GM18517 (cell line): ENCODE results near the gene MPHOSPH9.

Source experiments
- ATAC-seq: cut with Tn5 transposase; IDR thresholded peaks from one replicate; pipeline ENCODE4 v1.9.1; 2021; ENCODE audit warnings: mild to moderate bottlenecking, moderate library complexity; ENCODE audit not compliant: unreplicated experiment

Gene MPHOSPH9

DNA sequence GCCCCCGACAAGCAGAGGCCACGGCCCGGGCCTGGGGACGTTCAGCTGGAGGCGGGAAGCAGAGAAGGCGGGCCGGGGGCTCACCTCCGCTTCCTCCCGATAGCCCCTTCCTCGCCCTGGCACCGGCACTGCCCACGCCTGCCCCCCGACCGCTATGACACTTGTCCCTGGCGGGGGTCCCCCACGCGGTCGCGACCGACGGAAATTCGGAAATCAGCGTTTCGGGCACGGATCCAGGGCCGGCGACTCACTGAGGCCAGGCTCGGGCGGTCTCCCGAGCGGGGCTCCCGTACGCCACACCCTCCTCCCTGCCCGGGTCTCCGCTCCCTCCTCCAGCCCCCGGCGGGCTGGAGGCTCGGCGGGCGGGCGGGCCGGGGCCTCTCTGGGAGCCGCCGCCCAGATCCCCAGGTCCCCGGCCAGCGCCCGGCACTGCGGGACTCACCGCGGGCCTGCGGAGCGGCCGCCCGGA is 82.6 kb downstream of the MPHOSPH9 start:
- ATAC-seq, result no peak

DNA sequence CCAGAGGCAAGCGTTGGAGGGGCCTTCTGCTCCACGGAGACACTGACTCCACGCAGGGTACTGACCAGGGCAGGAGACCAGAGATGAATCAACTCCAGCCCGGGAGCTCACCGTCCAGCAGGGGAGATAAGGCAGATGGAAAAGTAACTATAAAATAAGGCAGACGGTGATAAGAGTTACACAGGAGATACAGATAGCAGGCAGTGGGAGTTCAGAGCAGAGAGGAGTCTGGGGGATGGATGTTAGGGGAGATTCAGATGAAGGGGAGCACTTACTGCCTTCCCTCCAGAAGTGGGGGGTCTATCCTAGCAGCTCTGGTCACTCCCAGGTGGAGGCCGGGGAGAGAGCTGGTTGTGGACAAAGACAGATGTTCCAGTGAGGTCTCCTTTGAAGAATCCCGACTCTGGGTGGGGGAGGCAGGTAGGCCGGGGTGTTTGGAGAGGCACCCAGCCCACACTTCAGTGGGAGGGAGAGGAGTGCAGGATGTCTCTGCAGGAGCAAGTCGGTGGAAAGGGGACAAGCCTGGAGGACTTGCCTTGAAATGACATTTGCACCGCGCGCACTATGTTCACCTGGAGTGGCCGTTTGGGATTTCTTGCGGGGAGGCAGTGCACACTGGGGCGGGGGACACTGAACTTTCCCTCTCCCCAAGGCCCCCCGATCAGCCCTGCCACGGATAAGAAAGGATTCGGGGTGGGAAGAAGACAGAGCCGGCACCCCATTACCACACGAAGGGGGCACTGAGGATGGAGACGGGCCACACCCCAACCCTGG is 83.3 kb downstream of the MPHOSPH9 start:
- no peak for ATAC-seq

DNA sequence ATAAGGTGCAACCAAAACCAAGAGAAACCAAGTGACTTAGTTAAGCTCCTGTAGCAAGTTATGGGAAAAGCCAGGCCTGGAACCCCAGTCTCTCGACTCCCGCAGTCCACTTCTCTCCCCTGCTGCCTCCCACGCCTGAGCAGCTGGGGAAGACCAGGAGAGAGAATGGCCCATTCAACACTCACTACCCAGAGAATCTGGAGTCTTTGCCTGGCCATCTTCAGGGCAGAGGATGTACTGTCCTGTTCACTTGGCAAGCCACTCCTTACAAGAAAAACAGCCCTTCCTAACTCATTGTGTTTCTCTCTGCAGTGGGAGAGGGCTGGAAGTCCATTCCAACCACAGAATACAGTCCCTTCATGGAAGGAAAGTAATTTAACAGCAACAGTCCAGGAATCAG is 83.9 kb downstream of the MPHOSPH9 start:
- no peak for ATAC-seq

DNA sequence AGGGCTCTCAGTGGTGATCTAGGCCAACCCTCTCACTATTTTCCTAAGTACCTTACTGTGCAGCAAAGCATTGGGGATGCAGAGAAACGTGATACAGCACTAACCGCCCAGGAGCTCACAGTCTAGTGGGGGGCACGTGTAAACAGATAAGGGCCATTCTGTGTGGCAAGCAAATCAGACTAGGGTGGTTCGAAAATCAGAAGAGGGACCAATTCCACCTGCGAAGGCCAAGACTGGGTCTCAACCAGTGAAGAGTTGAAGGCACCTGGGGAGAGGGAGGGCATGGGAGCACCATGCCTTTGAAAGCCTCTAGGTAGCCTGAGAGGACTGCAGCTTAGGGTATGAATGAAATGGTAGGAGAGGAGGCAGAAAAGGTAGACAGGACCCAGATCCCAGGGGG is 84.3 kb downstream of the MPHOSPH9 start:
- ATAC-seq, result no peak

DNA sequence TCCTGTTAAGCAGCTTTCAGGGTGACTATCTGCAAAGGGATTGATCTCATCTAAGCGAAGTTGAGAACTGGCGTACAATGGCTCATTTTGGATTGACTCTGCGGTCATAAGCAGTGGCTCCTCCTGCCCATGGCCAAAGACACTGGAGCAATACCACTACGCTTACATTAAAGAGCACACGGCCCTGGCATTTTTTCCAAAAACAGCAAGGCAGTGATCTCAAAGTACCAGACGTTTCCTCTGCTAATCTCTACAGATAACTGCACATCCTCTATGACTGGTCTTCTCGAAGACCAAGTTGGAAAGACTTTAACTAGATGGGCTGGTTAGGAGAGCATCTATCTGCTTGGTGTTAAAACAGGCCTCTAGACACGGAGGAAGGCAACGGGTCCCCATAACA is 84.7 kb downstream of the MPHOSPH9 start:
- no peak for ATAC-seq

DNA sequence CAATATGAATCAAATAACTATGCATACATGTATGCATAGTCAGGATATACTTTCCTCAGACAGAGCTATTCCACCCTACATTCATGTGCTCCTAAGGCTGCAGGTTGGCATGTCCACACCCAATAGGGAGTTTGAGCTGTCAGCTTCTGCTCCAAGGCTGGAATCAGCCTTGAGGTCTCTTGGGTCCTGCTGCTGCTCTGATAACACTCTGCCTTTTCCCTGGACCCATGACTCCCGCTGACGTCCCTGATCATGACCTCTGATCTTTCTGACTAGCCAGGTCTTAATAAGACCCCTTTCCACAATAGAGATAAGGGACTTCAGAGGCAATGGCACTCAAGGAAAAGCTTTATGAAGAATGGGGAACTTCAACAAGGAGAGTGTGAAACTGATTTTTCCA is 87.7 kb downstream of the MPHOSPH9 start:
- no peak for ATAC-seq

DNA sequence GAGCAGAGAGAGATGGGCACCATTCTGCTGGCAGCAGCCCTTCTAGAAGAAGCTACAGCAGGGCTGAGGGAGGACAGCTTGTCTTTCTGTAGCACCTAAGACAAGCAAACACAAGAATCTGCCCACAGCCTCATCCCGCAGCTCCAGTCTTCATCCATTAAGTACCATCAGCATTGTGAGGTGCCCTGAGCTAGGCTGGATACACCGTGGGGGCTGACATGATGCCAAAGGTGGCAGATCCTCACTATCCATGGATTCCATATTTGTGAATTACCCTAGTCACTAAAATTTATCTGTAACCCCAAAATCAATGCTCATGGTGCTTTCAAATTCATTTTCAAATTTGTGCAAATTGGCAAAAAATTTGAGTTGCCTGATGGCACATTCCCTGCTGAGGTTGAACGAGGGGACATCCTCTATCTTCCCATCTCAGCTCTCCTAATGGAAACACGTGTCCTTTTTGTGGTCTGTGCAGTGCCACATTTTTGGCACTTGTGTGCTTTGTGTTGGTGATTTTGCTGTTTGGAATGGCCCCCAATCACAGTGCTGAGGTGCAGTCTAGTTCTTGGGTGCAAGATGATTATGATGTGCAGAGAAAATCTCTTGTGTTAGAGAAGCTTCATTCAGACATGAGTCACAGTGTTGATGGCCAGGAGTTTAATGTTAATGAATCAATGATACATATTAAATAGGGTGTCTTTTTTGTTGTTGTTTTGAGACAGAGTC is 89.0 kb downstream of the MPHOSPH9 start:
- ATAC-seq, result no peak

DNA sequence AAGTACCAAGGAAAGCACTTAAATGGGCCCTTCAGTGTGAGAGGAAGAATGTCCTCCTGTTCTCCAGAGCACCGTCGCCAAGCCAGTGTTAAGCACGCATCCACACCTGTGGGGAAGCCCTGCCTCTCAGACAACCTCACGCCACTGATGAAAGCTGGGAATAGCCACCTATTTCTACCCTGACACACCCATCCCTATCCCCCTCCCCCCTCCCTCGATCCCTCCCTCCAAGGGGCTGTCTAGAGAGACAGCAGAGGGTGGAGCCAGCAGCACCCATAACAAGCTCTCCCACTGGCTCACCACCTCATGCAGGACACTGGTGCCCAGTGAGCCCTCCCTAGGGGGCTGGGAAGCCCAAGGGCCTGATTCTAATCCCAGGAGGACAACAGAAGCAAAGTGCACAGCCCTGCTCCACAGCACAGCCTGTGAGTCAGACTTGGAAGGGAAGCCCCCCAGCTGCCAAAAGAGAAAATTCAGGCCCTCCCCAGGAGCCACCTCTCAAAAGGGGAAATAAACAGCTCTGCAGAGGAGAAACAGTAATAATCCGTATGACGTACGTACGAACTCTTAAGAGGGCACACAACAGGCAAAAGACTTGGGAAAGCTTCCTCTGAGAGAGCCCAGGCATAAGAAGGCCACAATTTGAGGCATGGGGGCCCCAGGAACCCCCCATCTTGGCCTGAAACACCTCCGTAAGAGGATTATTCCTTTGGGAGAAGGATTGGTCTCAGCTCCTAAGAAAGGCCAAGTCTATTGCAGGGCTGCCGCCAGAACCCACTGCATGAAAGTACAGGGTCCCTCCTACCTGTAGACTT is 89.8 kb downstream of the MPHOSPH9 start:
- no peak for ATAC-seq

DNA sequence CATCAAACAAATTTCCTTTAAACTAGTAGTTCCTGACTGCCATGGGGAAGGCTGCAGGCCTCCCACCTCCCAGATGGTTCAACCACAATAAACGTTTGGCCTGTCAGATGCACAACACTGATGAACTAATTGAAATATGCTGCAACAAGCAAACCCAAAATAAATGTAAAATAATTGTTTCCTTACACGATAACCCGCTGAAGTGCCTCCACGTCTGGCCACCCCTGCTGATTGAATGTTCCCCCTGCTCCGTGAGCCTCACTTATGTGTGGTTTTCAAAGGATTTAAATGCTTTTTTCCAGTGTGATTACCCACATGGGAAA is 90.5 kb downstream of the MPHOSPH9 start:
- no peak for ATAC-seq

DNA sequence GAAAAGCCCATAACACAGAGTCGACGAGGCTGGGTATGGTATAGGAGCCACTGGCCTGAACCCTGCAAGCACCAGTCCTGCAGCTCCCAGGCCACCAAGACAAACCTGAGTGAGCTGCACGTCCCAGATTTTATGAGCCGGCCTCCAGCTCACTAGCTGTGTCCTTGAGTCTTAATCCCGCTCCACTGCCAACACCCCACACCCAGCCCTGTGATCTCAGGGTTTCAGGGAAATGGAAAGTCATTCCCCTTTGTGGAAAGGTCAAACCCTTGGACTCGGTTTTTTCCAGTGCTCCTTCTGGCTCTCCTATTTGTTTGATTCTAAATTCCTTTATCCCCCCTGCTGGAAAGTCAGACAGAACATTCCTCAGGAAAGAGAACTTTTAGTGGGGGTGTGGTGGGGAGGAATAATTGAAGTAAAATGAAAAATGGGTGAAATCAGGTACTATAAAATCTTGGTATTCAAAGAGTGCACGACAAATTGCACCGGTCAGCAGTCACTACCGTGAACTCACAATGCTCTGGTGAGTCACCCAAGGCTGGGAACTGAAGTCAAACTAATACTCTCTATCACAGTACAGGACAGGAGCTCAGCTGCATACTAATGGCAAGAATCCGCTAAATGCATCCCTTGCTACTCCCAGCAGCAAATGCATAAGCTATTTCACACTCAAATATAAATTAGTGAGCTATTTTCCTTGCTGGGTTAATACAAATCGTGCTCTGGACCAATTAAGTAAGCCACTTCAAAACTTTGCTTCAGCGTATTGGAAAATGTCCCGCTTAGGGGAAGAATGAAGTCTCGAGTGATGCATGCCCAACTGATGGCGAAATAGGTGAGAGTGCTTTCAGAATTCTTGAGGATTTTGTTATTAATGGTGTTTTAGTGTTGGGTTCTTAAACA is 91.1 kb downstream of the MPHOSPH9 start:
- no peak for ATAC-seq

DNA sequence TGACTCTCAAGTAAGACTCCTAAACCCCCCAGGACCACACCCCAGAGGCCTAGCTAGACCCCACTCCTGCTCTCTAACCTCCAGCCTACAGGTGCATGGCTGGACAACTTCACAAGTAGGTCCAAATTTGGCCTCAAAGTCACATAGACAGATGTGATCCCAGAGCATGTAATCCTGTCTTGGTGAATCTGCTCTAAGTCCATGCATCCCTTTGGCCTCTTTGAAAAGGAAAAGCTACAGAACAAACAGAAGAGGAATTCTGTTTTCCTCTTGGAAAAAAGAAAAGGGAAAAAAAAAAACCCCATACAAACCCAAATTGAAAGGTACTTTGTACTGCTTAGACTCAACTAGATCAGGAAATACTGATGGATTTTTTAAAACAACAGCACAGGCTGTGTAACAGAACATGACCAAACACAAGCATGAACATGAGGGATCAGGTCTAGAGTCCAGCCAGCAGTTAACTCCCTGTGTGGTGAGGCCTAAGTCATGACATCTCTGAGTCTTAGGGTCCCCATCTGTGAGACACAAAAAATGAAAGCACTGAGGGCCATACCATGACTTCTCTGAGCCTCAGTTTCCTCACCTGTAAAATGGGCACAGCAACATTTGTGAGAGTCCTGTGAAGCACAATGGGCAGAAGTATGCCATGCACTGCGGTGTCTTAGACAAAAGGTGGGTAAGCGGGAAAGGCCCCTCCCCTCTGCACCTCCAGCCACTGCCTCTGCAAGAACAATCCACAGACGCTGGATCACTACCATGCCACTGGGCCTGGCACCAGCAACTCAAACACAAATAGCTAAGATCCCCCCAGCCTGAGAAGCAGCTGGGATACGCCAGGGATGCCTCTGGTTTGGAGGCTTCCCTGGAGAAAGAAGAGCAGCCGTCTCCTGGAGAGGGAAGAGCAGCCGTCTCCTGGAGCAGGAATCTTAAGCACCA is 92.0 kb downstream of the MPHOSPH9 start:
- ATAC-seq, result no peak

DNA sequence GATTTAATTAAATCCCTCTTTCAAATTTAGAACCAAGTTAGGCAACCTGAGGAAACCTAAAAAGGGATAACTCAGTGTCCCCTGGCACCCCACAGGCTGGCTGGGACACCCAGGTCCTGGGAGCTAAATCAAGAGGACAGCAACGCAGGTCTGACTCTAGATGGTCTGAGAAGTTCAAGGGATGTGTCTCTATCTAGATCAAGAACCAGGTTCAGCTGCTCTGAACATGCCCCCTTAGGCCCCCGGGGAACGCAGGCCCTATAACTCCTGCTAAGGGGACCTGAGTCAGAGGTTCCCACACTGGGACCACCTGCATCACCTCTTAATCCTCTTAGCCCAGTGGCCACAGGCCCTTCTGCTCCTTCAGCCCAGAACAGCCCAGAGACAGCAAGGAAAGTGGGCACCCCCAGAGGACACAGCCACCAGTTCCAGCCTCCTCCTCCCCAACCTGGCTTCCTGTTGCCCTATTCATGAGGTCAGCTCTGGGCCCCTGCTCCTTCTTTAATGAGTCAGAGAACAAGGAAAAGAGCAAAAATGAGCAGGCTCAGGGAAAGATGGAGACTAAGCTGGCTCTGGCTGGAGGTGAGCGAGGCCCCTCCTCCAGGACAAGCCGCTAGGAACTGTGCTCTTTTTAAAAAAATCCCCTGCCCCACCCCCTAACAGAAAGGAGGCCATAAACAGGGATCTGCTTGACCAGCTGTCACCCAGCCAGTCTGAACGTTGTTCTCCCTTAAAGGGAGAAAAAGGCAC is 92.8 kb downstream of the MPHOSPH9 start:
- no peak for ATAC-seq

DNA sequence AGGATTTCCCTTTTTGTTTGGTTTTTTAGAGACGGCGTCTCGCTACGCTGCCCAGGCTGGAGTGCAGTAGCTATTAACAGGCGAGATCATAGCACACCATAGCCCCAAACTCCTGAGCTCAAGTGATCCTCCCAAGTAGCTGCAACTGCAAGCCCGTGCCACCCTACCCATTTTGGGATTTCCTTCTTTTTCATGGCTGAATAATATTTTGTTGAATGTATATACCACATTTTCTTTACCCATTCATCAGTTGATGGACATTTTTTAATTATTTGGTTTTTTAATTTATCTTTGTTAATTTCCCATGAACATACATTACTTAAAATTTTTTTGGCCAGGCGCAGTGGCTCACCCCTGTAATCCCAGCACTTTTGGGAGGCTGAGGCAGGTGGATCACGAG is 97.3 kb downstream of the MPHOSPH9 start:
- no peak for ATAC-seq

DNA sequence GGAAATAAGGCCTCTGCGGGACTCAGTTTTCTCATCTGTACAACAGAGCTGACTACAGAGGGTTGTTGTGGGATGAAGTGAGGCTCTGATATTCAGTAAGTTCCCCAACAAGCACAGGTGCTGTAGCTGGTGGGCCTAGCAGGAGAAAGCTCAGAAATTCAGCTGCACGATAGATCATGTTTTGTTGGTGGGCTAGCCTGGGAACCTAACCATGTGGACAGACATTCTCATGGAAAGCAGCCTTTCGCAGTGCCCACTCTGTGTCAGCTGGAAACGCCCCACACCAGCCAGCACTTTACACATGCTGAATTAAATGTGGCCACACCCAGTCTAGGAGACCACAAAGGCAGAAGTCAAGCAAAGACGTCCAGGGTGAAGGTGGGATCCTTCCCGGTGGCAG is 98.1 kb downstream of the MPHOSPH9 start:
- no peak for ATAC-seq

DNA sequence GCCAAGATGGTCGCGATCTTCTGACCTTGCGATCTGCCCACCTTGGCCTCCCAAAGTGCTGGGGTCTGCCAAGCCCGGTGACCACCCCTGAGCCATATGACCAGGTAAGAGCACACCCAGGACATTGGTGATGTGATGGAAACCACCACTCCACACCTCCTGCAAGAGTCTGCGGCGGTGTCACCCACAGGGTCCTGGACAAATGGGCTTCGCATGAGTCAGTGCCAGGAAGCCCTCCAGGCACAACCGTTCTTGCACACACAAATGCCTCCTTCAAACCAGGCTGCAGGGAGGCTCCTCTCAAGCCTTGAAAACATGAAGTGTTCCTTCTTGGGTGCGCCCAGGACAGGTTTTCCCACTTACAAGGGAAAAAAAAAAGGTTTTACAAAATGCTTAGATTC is 98.7 kb downstream of the MPHOSPH9 start:
- ATAC-seq, result no peak

DNA sequence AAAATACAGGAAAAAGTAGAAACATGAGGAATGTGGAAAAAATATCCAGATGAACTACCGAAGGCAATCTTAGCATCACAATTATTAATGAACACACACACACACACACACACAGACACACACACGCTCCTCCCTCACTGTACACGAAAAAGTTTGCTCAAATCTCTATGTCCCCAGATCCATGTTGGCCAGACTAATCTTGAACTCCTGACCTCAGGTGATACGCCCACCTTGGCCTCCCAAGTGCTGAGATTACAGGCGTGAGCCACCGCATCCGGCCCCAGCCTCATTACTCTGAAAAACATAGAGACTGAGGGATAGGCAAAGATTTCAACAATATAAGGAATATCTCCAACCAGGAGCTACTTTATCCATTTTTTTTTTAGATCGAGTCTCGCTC is 99.2 kb downstream of the MPHOSPH9 start:
- no peak for ATAC-seq

DNA sequence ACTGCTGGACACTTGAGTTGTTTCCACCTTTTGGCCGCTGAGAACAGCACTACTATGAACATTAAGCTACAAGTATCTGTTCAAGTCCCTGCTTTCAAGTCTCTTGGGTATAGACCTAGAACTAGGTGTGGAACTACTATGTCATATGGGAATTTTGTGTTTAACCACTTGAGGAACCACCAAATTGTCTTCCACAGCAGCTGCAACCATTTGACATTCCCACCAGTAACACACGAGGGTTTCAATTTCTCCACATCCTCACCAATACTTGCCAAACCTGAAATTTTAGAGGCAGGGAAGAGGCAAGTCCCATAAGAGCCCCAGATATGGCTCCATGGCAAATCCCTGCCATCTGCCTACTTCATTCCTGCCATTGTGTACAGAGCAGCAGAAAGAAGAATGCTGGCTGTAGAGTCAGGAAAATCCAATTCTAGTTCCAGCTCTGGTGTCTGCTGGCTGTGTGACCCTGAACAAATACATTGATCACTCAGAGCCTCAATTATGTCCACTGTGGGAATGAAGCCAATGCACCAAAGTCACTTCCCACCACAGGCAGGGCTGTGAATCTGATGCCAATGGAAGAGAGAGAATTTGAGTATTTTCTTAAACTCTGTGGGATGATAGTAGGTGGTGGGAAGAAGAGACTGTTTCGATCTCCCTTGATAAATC is 99.9 kb downstream of the MPHOSPH9 start:
- ATAC-seq, result no peak

DNA sequence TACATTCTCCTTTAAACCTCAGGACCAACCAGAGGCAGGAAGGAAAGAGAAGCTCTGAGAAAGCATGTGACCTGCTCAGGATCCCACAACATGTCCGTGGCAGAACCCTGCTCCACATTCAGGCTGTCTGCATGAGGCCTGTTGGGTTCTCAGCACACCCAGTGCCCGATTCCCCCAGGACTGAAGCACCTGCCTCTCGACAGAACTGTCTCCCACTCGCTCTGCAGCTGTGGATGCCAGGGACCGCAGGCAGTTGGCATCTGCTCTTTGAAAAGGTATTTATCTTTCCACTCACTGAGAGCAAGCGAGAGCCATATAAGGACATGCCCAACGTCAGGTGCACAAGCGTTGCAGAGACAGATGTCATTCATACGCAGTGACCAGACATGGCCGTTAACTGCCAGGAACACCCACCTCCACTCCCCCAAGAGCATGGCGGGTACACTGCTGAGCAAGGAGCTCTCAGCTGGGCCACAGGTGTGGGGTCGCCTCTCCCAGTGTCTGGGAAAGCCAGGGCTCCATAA is 101.0 kb downstream of the MPHOSPH9 start:
- no peak for ATAC-seq
